Calu3 (cell line): ENCODE measurements around the gene PDZD2. TPM values are rescaled to one million over a fixed set of nuclear protein-coding genes. Genes with fewer than 3 reads are reported as not detected.

ENCODE experiments used
- BruUV-seq: library from RNA; stranded (reverse); fragments of 400-500 nt; replicated peaks from 2 replicates; lab custom pipeline; 2021; lab: Mats Ljungman, UMichigan
- CTCF ChIA-PET: fragments of 300-600 bp; sonication (Branson Sonifier 250); formaldehyde crosslinking; loops from one replicate; lab custom pipeline; 2022; ENCODE audit warnings: antibody characterized with exemption; lab: Charles Lee
- DNase-seq: peaks from one replicate; pipeline ENCODE4 v3.0.0; 2022
- H3K27ac Mint-ChIP-seq: one replicate; pipeline ENCODE4 v1.8.0; 2022; ENCODE audit warnings: mixed read lengths; ENCODE audit not compliant: unreplicated experiment
- H3K27me3 Mint-ChIP-seq: one replicate; pipeline ENCODE4 v1.8.0; 2022; ENCODE audit warnings: mixed read lengths; ENCODE audit not compliant: unreplicated experiment
- H3K36me3 Mint-ChIP-seq: one replicate; pipeline ENCODE4 v1.8.0; 2022; ENCODE audit warnings: mild to moderate bottlenecking, moderate library complexity, mixed read lengths; ENCODE audit not compliant: insufficient read depth, unreplicated experiment
- H3K4me1 Mint-ChIP-seq: one replicate; pipeline ENCODE4 v1.8.0; 2022; ENCODE audit warnings: mild to moderate bottlenecking, low read depth, mixed read lengths; ENCODE audit not compliant: unreplicated experiment
- H3K4me3 Mint-ChIP-seq: one replicate; pipeline ENCODE4 v1.8.0; 2022; ENCODE audit warnings: mild to moderate bottlenecking, low read depth, moderate library complexity, mixed read lengths; ENCODE audit not compliant: unreplicated experiment
- H3K9me3 Mint-ChIP-seq: one replicate; pipeline ENCODE4 v1.8.0; 2022; ENCODE audit warnings: low read depth, mixed read lengths; ENCODE audit not compliant: unreplicated experiment
- intact Hi-C: fragments of 100-400 bp; cut with micrococcal nuclease; formaldehyde crosslinking; loops from one replicate; pipeline ENCODE4 v1.10.0; 2022; ENCODE audit not compliant: unreplicated experiment
- total RNA-seq: library from RNA; stranded (reverse); gene quantifications from 2 replicates; pipeline ENCODE4 v1.2.3, GENCODE V29; 2022
- TF ChIP-seq, protein P1 (sequence below): fragments of 200-600 bp; IDR thresholded peaks from one replicate; pipeline ENCODE4 v1.8.0; 2022; ENCODE audit warnings: antibody characterized with exemption; ENCODE audit not compliant: unreplicated experiment

PDZD2 gene
- total RNA-seq, 1 experiment from 2014 or later, result 0.97 TPM

DNA sequence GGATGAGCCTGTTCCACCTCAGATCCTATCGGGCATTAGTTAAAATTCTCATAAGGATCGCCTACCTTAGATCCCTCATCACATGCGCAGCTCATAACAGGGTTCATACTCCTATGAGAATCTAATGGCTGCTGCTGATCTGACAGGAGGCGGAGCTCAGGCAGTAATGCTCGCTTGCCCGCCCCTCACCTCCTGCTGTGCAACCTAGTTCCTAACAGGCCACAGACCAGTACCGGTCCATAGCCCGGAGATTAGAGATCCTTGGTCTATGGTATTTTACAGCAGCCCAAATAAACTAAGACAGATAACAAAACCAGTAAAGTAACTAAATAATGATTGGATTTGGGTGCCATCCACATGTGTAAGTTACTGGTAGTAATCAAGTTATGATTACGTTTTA is 517.7 kb downstream of the PDZD2 start:
- CTCF ChIA-PET, result no interaction called here
- peaks cover 24% of the 10 kb centered on the region for H3K36me3 Mint-ChIP-seq
- intact Hi-C loops, result no loop called here
- H3K9me3 Mint-ChIP-seq, result no peaks in the 10 kb centered on the region
- no peak overlapping the region for H3K4me3 Mint-ChIP-seq
- no peaks in the 10 kb centered on the region for H3K27me3 Mint-ChIP-seq
- TF ChIP-seq, protein P1, sequence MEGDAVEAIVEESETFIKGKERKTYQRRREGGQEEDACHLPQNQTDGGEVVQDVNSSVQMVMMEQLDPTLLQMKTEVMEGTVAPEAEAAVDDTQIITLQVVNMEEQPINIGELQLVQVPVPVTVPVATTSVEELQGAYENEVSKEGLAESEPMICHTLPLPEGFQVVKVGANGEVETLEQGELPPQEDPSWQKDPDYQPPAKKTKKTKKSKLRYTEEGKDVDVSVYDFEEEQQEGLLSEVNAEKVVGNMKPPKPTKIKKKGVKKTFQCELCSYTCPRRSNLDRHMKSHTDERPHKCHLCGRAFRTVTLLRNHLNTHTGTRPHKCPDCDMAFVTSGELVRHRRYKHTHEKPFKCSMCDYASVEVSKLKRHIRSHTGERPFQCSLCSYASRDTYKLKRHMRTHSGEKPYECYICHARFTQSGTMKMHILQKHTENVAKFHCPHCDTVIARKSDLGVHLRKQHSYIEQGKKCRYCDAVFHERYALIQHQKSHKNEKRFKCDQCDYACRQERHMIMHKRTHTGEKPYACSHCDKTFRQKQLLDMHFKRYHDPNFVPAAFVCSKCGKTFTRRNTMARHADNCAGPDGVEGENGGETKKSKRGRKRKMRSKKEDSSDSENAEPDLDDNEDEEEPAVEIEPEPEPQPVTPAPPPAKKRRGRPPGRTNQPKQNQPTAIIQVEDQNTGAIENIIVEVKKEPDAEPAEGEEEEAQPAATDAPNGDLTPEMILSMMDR, result no peak
- no TSS peak for BruUV-seq
- no peak overlapping the region for H3K27ac Mint-ChIP-seq
- H3K4me1 Mint-ChIP-seq, result peaks cover 10% of the 10 kb centered on the region
- DNase-seq, result no peak

DNA sequence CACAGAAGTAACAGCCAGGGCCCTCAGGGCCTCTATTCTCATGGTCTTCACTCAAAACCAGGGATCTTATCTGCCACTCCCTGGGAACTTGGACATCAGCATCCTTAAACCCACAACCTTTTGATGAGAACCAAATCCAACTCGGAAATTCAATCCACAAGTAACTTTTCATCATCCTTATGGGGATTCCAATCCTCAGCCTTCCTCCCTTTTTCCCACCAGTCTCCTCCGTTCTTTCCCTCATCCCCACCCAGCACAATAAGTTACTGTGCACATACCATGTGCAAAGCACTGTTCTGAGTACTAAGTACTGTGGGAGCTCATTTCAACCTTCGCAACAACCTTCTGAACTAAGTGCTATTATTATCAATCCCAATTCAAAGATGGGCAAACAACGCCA is 518.1 kb downstream of the PDZD2 start:
- no TSS peak for BruUV-seq
- DNase-seq, result no peak
- peaks cover 10% of the 10 kb centered on the region for H3K4me1 Mint-ChIP-seq
- H3K27ac Mint-ChIP-seq, result no peak overlapping the region
- TF ChIP-seq, protein P1, result no peak
- H3K9me3 Mint-ChIP-seq, result no peaks in the 10 kb centered on the region
- H3K36me3 Mint-ChIP-seq, result peaks cover 22% of the 10 kb centered on the region
- H3K27me3 Mint-ChIP-seq, result no peaks in the 10 kb centered on the region
- intact Hi-C loops, result no loop called here
- H3K4me3 Mint-ChIP-seq, result no peak overlapping the region
- CTCF ChIA-PET, result no interaction called here

DNA sequence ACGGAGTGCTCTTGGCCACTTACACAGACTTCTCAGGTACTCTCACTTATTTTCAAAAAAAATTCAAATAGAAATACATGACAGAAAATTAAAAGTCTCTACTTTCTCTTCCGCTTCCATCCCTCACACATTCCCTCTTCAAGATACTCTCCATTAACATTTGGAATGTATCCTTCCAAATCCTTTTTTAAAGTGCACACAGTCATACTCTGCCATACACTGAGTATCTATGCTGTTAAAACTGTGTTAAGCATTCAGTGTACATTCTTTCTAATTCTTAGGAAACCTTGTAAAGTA is 519.7 kb downstream of the PDZD2 start:
- H3K9me3 Mint-ChIP-seq, result no peaks in the 10 kb centered on the region
- H3K27ac Mint-ChIP-seq, result no peak overlapping the region
- intact Hi-C loops, result no loop called here
- H3K36me3 Mint-ChIP-seq, result peaks cover 21% of the 10 kb centered on the region
- DNase-seq, result no peak
- TF ChIP-seq, protein P1, result no peak
- peaks cover 6% of the 10 kb centered on the region for H3K4me1 Mint-ChIP-seq
- H3K27me3 Mint-ChIP-seq, result no peaks in the 10 kb centered on the region
- no peak overlapping the region for H3K4me3 Mint-ChIP-seq
- CTCF ChIA-PET, result interaction anchor here (0.8 kb wide), 1 partner anchor 27 kb away, joined by 4 read pairs; no protein-coding TSS in a partner anchor
- no TSS peak for BruUV-seq

DNA sequence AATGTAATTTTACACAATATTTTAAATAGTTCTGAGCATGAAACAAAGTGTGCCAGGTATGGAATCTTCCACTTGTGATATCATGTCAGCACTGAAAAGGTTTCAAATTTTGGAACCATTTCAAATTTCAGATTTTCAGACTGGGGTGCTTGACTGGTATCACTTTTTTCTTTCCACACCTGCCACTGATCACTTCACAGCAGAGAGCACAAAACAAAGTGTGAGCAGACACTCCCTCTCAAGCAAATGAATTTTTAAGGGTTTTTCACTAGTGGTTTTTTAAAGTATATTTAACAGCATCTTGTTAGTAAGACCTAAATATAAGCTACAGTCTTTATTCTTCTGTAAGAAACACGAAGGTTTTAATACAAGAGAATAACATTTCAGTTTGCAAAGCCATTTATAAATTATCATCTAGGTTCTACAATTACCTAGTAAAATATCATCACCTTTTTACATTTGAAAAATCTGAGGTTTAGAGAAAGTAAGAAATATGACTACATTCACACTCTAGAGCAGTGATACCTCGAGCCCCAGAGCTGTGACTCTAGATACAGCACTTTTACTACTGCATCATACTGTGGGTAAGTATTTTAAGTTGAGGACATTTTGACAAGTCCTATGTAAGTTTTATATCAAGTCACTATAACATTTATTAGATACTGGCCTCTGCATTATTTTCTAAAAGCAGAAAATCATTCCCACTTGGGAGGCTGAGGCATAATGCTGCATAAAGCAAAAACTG is 520.6 kb downstream of the PDZD2 start:
- CTCF ChIA-PET, result interaction anchor here (0.7 kb wide), 1 partner anchor 52 kb away, joined by 3 read pairs; no protein-coding TSS in a partner anchor
- no peaks in the 10 kb centered on the region for H3K27me3 Mint-ChIP-seq
- no peak overlapping the region for H3K4me3 Mint-ChIP-seq
- no peaks in the 10 kb centered on the region for H3K4me1 Mint-ChIP-seq
- intact Hi-C loops, result no loop called here
- TF ChIP-seq, protein P1, result no peak
- no peak for DNase-seq
- H3K9me3 Mint-ChIP-seq, result no peaks in the 10 kb centered on the region
- BruUV-seq, result no TSS peak
- H3K27ac Mint-ChIP-seq, result no peak overlapping the region
- peaks cover 22% of the 10 kb centered on the region for H3K36me3 Mint-ChIP-seq
